OCI-LY3 (cell line): ENCODE measurements around the gene EEIG2.
"Not testable (repeated sequence)": the region's sequence is repeated elsewhere in the genome, so short reads cannot be mapped to it uniquely, and the experiment has no call there.

ENCODE experiments used
- CTCF ChIP-seq: fragments of 200-600, 300-600 bp; sonication (generic); IDR thresholded peaks from 2 replicates; pipeline ENCODE4 v1.5.1; 2014; ENCODE audit warnings: antibody characterized with exemption, low read length, low read depth
- EZH2phosphoT487 ChIP-seq: fragments of 200-600 bp; shearing (Covaris generic); IDR thresholded peaks from 2 replicates; pipeline ENCODE4 v1.6.1; 2018; ENCODE audit warnings: antibody characterized with exemption, mixed run types, low read depth

GRCh38 chr1:108513914-108514313, 46.0 kb upstream of the EEIG2 start:
- not testable (repeated sequence) for TF ChIP-seq CTCF, EZH2phosphoT487
